SK-N-SH (cell line): Measurements from ENCODE around the gene IL22. TPM values are rescaled to one million over a fixed set of nuclear protein-coding genes. Genes with fewer than 3 reads are reported as not detected.

Experiments used
- CTCF ChIA-PET: fragments of 300-600, 350-600 bp; formaldehyde crosslinking; extraction: SDS; loops from one replicate; lab custom pipeline; 2021; lab: Yijun Ruan, JAX
- POLR2A ChIA-PET: fragments of 350-600 bp; sonication (Branson Sonifier 250); formaldehyde crosslinking; extraction: SDS; loops from one replicate; lab custom pipeline; 2020; ENCODE audit warnings: antibody characterized with exemption, inconsistent platforms; lab: Yijun Ruan, JAX
- DNase-seq: peaks from one replicate; pipeline ENCODE4 v3.0.0; 2012
- H2AFZ ChIP-seq: fragments of 200-600 bp; sonication (generic); 2 replicates; pipeline ENCODE4 v1.8.1; 2016; ENCODE audit warnings: antibody characterized with exemption, mild to moderate bottlenecking, low read depth
- H3F3A ChIP-seq: fragments of 200-600 bp; sonication (generic); replicated peaks from 2 replicates; pipeline ENCODE3; 2016; ENCODE audit warnings: antibody characterized with exemption, mild to moderate bottlenecking; ENCODE audit not compliant: insufficient read depth
- H3K27ac ChIP-seq, 2 experiments: fragments of 200-500 bp in 1 of 2; fragments of 200-600 bp in 1 of 2; sonication (Bioruptor generic) in 1 of 2; sonication (generic), shearing (Covaris generic) in 1 of 2; 2 replicates each; pipeline versions ENCODE4 v1.5.1 to v1.6.1; 2014 to 2016; ENCODE audit warnings: low read depth in 2 of 2, inconsistent platforms in 1 of 2, low read length in 1 of 2, mild to moderate bottlenecking in 1 of 2, mixed read lengths in 1 of 2
- H3K27me3 ChIP-seq: fragments of 200-600 bp; sonication (generic), shearing (Covaris generic); 2 replicates; pipeline ENCODE4 v1.6.1; 2016; ENCODE audit warnings: mixed run types; ENCODE audit not compliant: insufficient read depth
- H3K36me3 ChIP-seq, 2 experiments: fragments of 200-500 bp in 1 of 2; fragments of 200-600 bp in 1 of 2; sonication (Bioruptor generic) in 1 of 2; sonication (generic) in 1 of 2; replicated peaks in 1 of 2; 2 replicates each; pipeline versions ENCODE3 to v1.5.1; 2014 to 2016; ENCODE audit warnings: low read length in 1 of 2, mild to moderate bottlenecking in 1 of 2; ENCODE audit not compliant: insufficient read depth in 2 of 2, control insufficient read depth in 1 of 2
- H3K4me1 ChIP-seq, 2 experiments: fragments of 200-500 bp in 1 of 2; fragments of 200-600 bp in 1 of 2; sonication (Bioruptor generic) in 1 of 2; sonication (generic), shearing (Covaris generic) in 1 of 2; 2 replicates each; pipeline versions ENCODE4 v1.5.1 to v1.6.1; 2014 to 2016; ENCODE audit warnings: low read depth in 1 of 2, low read length in 1 of 2, mixed run types in 1 of 2; ENCODE audit not compliant: insufficient read depth in 2 of 2, control insufficient read depth in 1 of 2
- H3K4me2 ChIP-seq: fragments of 200-600 bp; sonication (generic), shearing (Covaris generic); 2 replicates; pipeline ENCODE4 v1.6.1; 2017; ENCODE audit warnings: mixed run types
- H3K4me3 ChIP-seq, 2 experiments: fragments of 200-500 bp in 1 of 2; fragments of 200-600 bp in 1 of 2; sonication (Bioruptor generic) in 1 of 2; sonication (generic), shearing (Covaris generic) in 1 of 2; 2 replicates each; pipeline versions ENCODE4 v1.5.1 to v1.8.1; 2014 to 2016; ENCODE audit warnings: low read depth in 2 of 2, inconsistent platforms in 1 of 2, low read length in 1 of 2, mild to moderate bottlenecking in 1 of 2, mixed read lengths in 1 of 2, moderate library complexity in 1 of 2
- H3K79me2 ChIP-seq: fragments of 200-600 bp; sonication (generic); 2 replicates; pipeline ENCODE4 v1.8.1; 2017; ENCODE audit warnings: mild to moderate bottlenecking; ENCODE audit not compliant: insufficient read depth
- H3K9ac ChIP-seq: fragments of 200-600 bp; sonication (generic); 2 replicates; pipeline ENCODE4 v1.6.1; 2017; ENCODE audit warnings: mixed run types
- H3K9me2 ChIP-seq: fragments of 200-600 bp; sonication (generic); 2 replicates; pipeline ENCODE4 v1.6.1; 2017; ENCODE audit warnings: mixed run types
- H3K9me3 ChIP-seq: fragments of 200-600 bp; sonication (generic); 2 replicates; pipeline ENCODE4 v1.6.1; 2017; ENCODE audit warnings: mixed run types, mild to moderate bottlenecking, moderate library complexity
- H4K20me1 ChIP-seq: fragments of 200-600 bp; sonication (generic); 2 replicates; pipeline ENCODE4 v1.6.1; 2017; ENCODE audit warnings: mild to moderate bottlenecking, mixed run types; ENCODE audit not compliant: insufficient read depth
- CHD2 ChIP-seq: fragments of 150-350 bp; IDR thresholded peaks from 2 replicates; pipeline ENCODE4 v1.6.1; 2018; ENCODE audit warnings: low read length; ENCODE audit not compliant: partially characterized antibody
- EP300 ChIP-seq, 2 experiments: IDR thresholded peaks; 2 replicates each; pipeline versions ENCODE4 v1.4.0 to v1.6.1; 2012; ENCODE audit warnings: borderline replicate concordance in 1 of 2, low read depth in 1 of 2, low read length in 1 of 2
- EZH2phosphoT487 ChIP-seq: fragments of 200-600 bp; sonication (generic); IDR thresholded peaks from 2 replicates; pipeline ENCODE4 v1.6.1; 2017; ENCODE audit warnings: low read depth, mixed run types, mild to moderate bottlenecking, antibody characterized with exemption, moderate library complexity, borderline replicate concordance
- GABPA ChIP-seq: IDR thresholded peaks from 2 replicates; pipeline ENCODE4 v1.4.0; 2012; ENCODE audit warnings: low read depth, mild to moderate bottlenecking
- JUND ChIP-seq: IDR thresholded peaks from 2 replicates; pipeline ENCODE4 v1.4.0; 2012
- MAX ChIP-seq: IDR thresholded peaks from 2 replicates; pipeline ENCODE4 v1.4.0; 2012; ENCODE audit warnings: low read depth
- MEF2A ChIP-seq: IDR thresholded peaks from 2 replicates; pipeline ENCODE4 v1.4.0; 2012; ENCODE audit warnings: low read depth, borderline replicate concordance
- MXI1 ChIP-seq: IDR thresholded peaks from 2 replicates; pipeline ENCODE4 v1.6.1; 2012; ENCODE audit warnings: mild to moderate bottlenecking, low read depth, low read length, improper control_type of control experiment
- NFIC ChIP-seq: IDR thresholded peaks from 2 replicates; pipeline ENCODE4 v1.4.0; 2012; ENCODE audit warnings: borderline replicate concordance
- NRF1 ChIP-seq: IDR thresholded peaks from 2 replicates; pipeline ENCODE4 v1.6.1; 2012; ENCODE audit warnings: low read depth, mild to moderate bottlenecking, low read length
- PBX3 ChIP-seq: IDR thresholded peaks from 2 replicates; pipeline ENCODE4; 2012
- POLR2AphosphoS5 ChIP-seq: IDR thresholded peaks from 2 replicates; pipeline ENCODE4 v1.6.1; 2012; ENCODE audit warnings: low read depth, low read length
- RFX5 ChIP-seq: IDR thresholded peaks from 2 replicates; pipeline ENCODE4 v1.6.1; 2012; ENCODE audit warnings: mild to moderate bottlenecking, improper control_type of control experiment, low read length
- RXRA ChIP-seq: IDR thresholded peaks from 2 replicates; pipeline ENCODE4 v1.4.0; 2012; ENCODE audit warnings: low read depth, mild to moderate bottlenecking, borderline replicate concordance
- SMC3 ChIP-seq: IDR thresholded peaks from 2 replicates; pipeline ENCODE4 v1.6.1; 2012; ENCODE audit warnings: low read depth, low read length, improper control_type of control experiment
- TCF12 ChIP-seq: IDR thresholded peaks from 2 replicates; pipeline ENCODE4 v1.4.0; 2012
- USF1 ChIP-seq: IDR thresholded peaks from 2 replicates; pipeline ENCODE4 v1.4.0; 2012; ENCODE audit warnings: low read depth, borderline replicate concordance
- WGBS: methylation state at CpG from one replicate; pipeline ENCODE4 v1.1.6; 2017; ENCODE audit warnings: low lambda C conversion rate; 5-methylcytosine and 5-hydroxymethylcytosine counted together
- polyA plus RNA-seq, 3 experiments: library from polyadenylated mRNA; depleted of rRNA; stranded (reverse); fragments of >200 nt; gene quantifications; 2 replicates each; pipeline ENCODE4 v1.2.3, GENCODE V29; 2012
- TF ChIP-seq, protein P1 (sequence below): fragments of 150-350 bp; IDR thresholded peaks from 2 replicates; pipeline ENCODE4 v1.6.1; 2016; ENCODE audit warnings: mild to moderate bottlenecking, low read depth, low read length
- TF ChIP-seq, protein P2 (sequence below): IDR thresholded peaks from 2 replicates; pipeline ENCODE4 v1.6.1; 2012; ENCODE audit warnings: mild to moderate bottlenecking, low read depth, low read length, moderate library complexity
- TF ChIP-seq, protein P3 (sequence below): fragments of 150-350 bp; IDR thresholded peaks from 2 replicates; pipeline ENCODE4 v1.6.1; 2017; ENCODE audit warnings: antibody characterized with exemption, low read length, low read depth, borderline replicate concordance

Gene IL22
- polyA plus RNA-seq, 1 of the 3 experiments (the other 2 are of a cell fraction): not detected

DNA sequence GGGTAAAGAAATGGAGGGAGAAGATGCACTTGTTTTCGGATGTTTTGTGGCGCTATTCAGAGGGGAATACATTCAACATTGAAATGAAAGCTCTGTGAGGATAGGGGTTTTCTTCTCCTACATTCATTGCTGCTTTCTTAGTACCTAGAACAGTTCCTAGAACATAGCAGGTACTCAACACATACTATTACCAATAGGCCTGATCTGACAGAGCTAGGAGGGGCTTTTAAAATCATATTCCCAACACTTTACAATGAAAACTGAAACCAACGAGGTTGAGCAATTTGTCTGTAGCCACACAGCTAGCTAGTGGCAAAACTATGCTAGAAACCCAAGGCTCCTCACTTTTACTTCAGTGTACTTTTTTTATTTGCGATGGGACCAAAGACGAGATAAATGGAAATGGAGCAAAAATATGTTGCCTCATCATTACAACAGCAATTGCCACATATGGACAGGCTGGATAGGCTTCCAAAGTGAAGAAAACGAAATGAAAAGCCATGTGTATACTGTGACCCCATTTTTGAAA lies 23.1 kb upstream of the IL22 start:
- H3K9me3 ChIP-seq: no peaks in the 10 kb centered on the region
- TF ChIP-seq, protein P1, sequence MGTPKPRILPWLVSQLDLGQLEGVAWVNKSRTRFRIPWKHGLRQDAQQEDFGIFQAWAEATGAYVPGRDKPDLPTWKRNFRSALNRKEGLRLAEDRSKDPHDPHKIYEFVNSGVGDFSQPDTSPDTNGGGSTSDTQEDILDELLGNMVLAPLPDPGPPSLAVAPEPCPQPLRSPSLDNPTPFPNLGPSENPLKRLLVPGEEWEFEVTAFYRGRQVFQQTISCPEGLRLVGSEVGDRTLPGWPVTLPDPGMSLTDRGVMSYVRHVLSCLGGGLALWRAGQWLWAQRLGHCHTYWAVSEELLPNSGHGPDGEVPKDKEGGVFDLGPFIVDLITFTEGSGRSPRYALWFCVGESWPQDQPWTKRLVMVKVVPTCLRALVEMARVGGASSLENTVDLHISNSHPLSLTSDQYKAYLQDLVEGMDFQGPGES: no peak
- TF ChIP-seq RFX5 (no peak), EZH2phosphoT487 (no peak), GABPA (no peak), MXI1 (no peak), TCF12 (no peak), JUND (no peak), USF1 (no peak), POLR2AphosphoS5 (no peak)
- TF ChIP-seq, protein P2, sequence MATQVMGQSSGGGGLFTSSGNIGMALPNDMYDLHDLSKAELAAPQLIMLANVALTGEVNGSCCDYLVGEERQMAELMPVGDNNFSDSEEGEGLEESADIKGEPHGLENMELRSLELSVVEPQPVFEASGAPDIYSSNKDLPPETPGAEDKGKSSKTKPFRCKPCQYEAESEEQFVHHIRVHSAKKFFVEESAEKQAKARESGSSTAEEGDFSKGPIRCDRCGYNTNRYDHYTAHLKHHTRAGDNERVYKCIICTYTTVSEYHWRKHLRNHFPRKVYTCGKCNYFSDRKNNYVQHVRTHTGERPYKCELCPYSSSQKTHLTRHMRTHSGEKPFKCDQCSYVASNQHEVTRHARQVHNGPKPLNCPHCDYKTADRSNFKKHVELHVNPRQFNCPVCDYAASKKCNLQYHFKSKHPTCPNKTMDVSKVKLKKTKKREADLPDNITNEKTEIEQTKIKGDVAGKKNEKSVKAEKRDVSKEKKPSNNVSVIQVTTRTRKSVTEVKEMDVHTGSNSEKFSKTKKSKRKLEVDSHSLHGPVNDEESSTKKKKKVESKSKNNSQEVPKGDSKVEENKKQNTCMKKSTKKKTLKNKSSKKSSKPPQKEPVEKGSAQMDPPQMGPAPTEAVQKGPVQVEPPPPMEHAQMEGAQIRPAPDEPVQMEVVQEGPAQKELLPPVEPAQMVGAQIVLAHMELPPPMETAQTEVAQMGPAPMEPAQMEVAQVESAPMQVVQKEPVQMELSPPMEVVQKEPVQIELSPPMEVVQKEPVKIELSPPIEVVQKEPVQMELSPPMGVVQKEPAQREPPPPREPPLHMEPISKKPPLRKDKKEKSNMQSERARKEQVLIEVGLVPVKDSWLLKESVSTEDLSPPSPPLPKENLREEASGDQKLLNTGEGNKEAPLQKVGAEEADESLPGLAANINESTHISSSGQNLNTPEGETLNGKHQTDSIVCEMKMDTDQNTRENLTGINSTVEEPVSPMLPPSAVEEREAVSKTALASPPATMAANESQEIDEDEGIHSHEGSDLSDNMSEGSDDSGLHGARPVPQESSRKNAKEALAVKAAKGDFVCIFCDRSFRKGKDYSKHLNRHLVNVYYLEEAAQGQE: no peak
- TF ChIP-seq, all 33 proteins: peak for 0
- Histone ChIP-seq H3K9ac (no peak overlapping the region), H3K79me2 (no peaks in the 10 kb centered on the region), H3F3A (peaks cover 6% of the 10 kb centered on the region), H3K36me3 (no peaks in the 10 kb centered on the region), H3K4me3 (no peak overlapping the region), H3K4me1 (peaks cover 7 to 10% of the 10 kb centered on the region in 2 experiments; a peak in 3 of 4 replicates), H2AFZ (no peak overlapping the region), H3K27ac (no peak overlapping the region), H3K27me3 (no peaks in the 10 kb centered on the region), H4K20me1 (no peaks in the 10 kb centered on the region), H3K4me2 (no peak overlapping the region), H3K9me2 (no peaks in the 10 kb centered on the region)
- ChIA-PET POLR2A (no interaction called here), CTCF (interaction anchor here (1.2 kb wide), 1 partner anchor 54 kb away, joined by 4 read pairs; no protein-coding TSS in a partner anchor)
- no peak for DNase-seq
- 79% methylated on average over 6 of the region's 6 CpGs for WGBS

DNA sequence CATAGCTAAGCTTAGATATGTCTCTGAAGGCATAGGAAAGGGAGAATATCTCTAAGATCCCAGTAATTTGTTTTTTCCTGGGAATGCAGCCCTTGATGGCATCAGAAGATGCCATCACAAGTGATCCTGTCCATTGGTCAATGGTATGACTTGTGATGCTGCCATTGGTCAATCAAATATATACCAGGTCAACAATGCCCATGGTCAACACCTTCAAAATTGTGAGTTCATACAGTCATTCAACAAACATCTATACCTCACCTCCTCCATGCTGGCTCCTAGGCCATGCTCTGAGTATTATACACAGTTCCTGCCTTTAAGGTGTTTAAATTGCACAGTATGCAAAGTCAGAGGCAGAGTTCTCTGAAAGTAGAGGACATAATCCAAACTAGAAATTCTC lies 19.3 kb upstream of the IL22 start:
- no peak overlapping the region for H3K4me3 ChIP-seq
- H3F3A ChIP-seq: no peaks in the 10 kb centered on the region
- CTCF ChIA-PET: no interaction called here
- TF ChIP-seq JUND (no peak), EP300 (IDR thresholded peaks at IDR 0.05; ENCODE audit: borderline replicate concordance in 1 of 2, low read depth in 1 of 2, low read length in 1 of 2) (no peak), MAX (no peak), MEF2A (no peak), NFIC (no peak), SMC3 (no peak), CHD2 (no peak), RXRA (no peak), PBX3 (no peak), NRF1 (no peak), EZH2phosphoT487 (no peak), TCF12 (no peak)
- TF ChIP-seq, protein P3, sequence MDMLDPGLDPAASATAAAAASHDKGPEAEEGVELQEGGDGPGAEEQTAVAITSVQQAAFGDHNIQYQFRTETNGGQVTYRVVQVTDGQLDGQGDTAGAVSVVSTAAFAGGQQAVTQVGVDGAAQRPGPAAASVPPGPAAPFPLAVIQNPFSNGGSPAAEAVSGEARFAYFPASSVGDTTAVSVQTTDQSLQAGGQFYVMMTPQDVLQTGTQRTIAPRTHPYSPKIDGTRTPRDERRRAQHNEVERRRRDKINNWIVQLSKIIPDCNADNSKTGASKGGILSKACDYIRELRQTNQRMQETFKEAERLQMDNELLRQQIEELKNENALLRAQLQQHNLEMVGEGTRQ: no peak

More for the DNA sequence above, 19.3 kb upstream of the IL22 start:
- no peaks in the 10 kb centered on the region for H3K27me3 ChIP-seq
- DNase-seq: no peak
- H3K9me3 ChIP-seq: no peaks in the 10 kb centered on the region
- no peak overlapping the region for H3K4me2 ChIP-seq
- H2AFZ ChIP-seq: no peak overlapping the region
- H3K27ac ChIP-seq: no peak overlapping the region
- no peaks in the 10 kb centered on the region for H3K79me2 ChIP-seq
- no peaks in the 10 kb centered on the region for H3K4me1 ChIP-seq
- no peaks in the 10 kb centered on the region for H4K20me1 ChIP-seq
- H3K9ac ChIP-seq: no peak overlapping the region
- H3K9me2 ChIP-seq: no peaks in the 10 kb centered on the region
- POLR2A ChIA-PET: no interaction called here
- no peaks in the 10 kb centered on the region for H3K36me3 ChIP-seq
